Mesenchymal stem cell (in vitro differentiated cells and primary cell): ENCODE data around the gene GSK3B.

Source experiments
- DNase-seq: peaks from one replicate; pipeline ENCODE4 v3.0.0-alpha.2; 2013
- H2AFZ ChIP-seq: one replicate; pipeline ENCODE4 v1.6.1; 2013; ENCODE audit warnings: low read depth, mild to moderate bottlenecking, control low read depth, inconsistent platforms, low read length, moderate library complexity
- H2AK5ac ChIP-seq: 2 replicates; pipeline ENCODE4 v1.6.1; 2013; ENCODE audit warnings: low read length, moderate library complexity, mild to moderate bottlenecking, inconsistent platforms; ENCODE audit not compliant: severe bottlenecking
- H2BK120ac ChIP-seq: one replicate; pipeline ENCODE4 v1.6.1; 2013; ENCODE audit warnings: low read depth, mild to moderate bottlenecking, inconsistent platforms, low read length, moderate library complexity
- H2BK12ac ChIP-seq, 2 experiments: one replicate each; pipeline ENCODE4 v1.6.1; 2013; ENCODE audit warnings: inconsistent platforms in 2 of 2, low read length in 2 of 2, mild to moderate bottlenecking in 2 of 2, moderate library complexity in 2 of 2, control low read depth in 1 of 2
- H2BK15ac ChIP-seq: one replicate; pipeline ENCODE4 v1.6.1; 2013; ENCODE audit warnings: mild to moderate bottlenecking, low read depth, inconsistent platforms; ENCODE audit not compliant: poor library complexity, severe bottlenecking
- H2BK5ac ChIP-seq: 2 replicates; pipeline ENCODE4 v1.6.1; 2013; ENCODE audit warnings: low read depth, mild to moderate bottlenecking, low read length, control low read depth, inconsistent platforms; ENCODE audit not compliant: poor library complexity, severe bottlenecking
- H3K14ac ChIP-seq, 2 experiments: one replicate each; pipeline ENCODE4 v1.6.1; 2013; ENCODE audit warnings: inconsistent platforms in 2 of 2, low read length in 2 of 2, control low read depth in 1 of 2, mild to moderate bottlenecking in 1 of 2, moderate library complexity in 1 of 2
- H3K18ac ChIP-seq, 2 experiments: one replicate each; pipeline ENCODE4 v1.6.1; 2013; ENCODE audit warnings: inconsistent platforms in 2 of 2, low read length in 2 of 2, control low read depth in 1 of 2, low read depth in 1 of 2, mild to moderate bottlenecking in 1 of 2
- H3K23ac ChIP-seq, 2 experiments: one replicate each; pipeline ENCODE4 v1.6.1; 2013; ENCODE audit warnings: inconsistent platforms in 2 of 2, low read length in 2 of 2, mild to moderate bottlenecking in 2 of 2, moderate library complexity in 2 of 2, control low read depth in 1 of 2
- H3K27ac ChIP-seq: 2 replicates; pipeline ENCODE4 v1.5.1; 2013; ENCODE audit warnings: mild to moderate bottlenecking, moderate library complexity, low read length, control low read depth, inconsistent platforms; ENCODE audit not compliant: poor library complexity, severe bottlenecking
- H3K27me3 ChIP-seq, 2 experiments: 2 replicates each; pipeline versions ENCODE4 v1.6.1 to v1.7.0; 2013; ENCODE audit warnings: low read length in 2 of 2, mild to moderate bottlenecking in 2 of 2, moderate library complexity in 2 of 2, control low read depth in 1 of 2, inconsistent platforms in 1 of 2; ENCODE audit not compliant: control insufficient read depth in 1 of 2, insufficient read depth in 1 of 2
- H3K36me3 ChIP-seq, 2 experiments: 2 replicates each; pipeline versions ENCODE4 v1.6.1 to v1.7.0; 2013; ENCODE audit warnings: low read length in 2 of 2, control low read depth in 1 of 2, inconsistent platforms in 1 of 2, low read depth in 1 of 2, mild to moderate bottlenecking in 1 of 2; ENCODE audit not compliant: insufficient read depth in 2 of 2, control insufficient read depth in 1 of 2
- H3K4ac ChIP-seq, 2 experiments: one replicate each; pipeline ENCODE4 v1.6.1; 2013; ENCODE audit warnings: inconsistent platforms in 2 of 2, low read length in 2 of 2, mild to moderate bottlenecking in 2 of 2, moderate library complexity in 2 of 2, control low read depth in 1 of 2, low read depth in 1 of 2
- H3K4me1 ChIP-seq: 2 replicates; pipeline ENCODE4 v1.6.1; 2013; ENCODE audit warnings: low read depth, low read length, control low read depth; ENCODE audit not compliant: control insufficient read depth, insufficient read depth
- H3K4me2 ChIP-seq: 2 replicates; pipeline ENCODE4 v1.6.1; 2013; ENCODE audit warnings: low read length, mild to moderate bottlenecking, inconsistent platforms; ENCODE audit not compliant: poor library complexity, severe bottlenecking
- H3K4me3 ChIP-seq, 2 experiments: 2 replicates each; pipeline versions ENCODE4 v1.5.1 to v1.7.0; 2013; ENCODE audit warnings: low read length in 2 of 2, mild to moderate bottlenecking in 2 of 2, control low read depth in 1 of 2, low read depth in 1 of 2; ENCODE audit not compliant: insufficient read depth in 1 of 2
- H3K79me1 ChIP-seq: replicated peaks from 2 replicates; pipeline ENCODE4 v1.6.1; 2013; ENCODE audit warnings: mild to moderate bottlenecking, control low read depth, low read length, inconsistent platforms; ENCODE audit not compliant: poor library complexity, severe bottlenecking
- H3K9ac ChIP-seq: 2 replicates; pipeline ENCODE4 v1.7.0; 2013; ENCODE audit warnings: mild to moderate bottlenecking, low read length, moderate library complexity
- H3K9me3 ChIP-seq: 2 replicates; pipeline ENCODE4 v1.7.0; 2013; ENCODE audit warnings: mild to moderate bottlenecking, low read length; ENCODE audit not compliant: control insufficient read depth
- H4K8ac ChIP-seq: one replicate; pipeline ENCODE4 v1.6.1; 2013; ENCODE audit warnings: inconsistent platforms, mild to moderate bottlenecking, low read length, moderate library complexity
- H4K91ac ChIP-seq: one replicate; pipeline ENCODE4 v1.6.1; 2013; ENCODE audit warnings: mild to moderate bottlenecking, low read length, inconsistent platforms
- WGBS: methylation state at CpG from one replicate; pipeline ENCODE4 v1.1.7; 2013; ENCODE audit warnings: mixed read lengths; 5-methylcytosine and 5-hydroxymethylcytosine counted together

The GSK3B gene

GRCh38 chr3:120098710-120099109 is 4.5 kb upstream of the GSK3B start:
- H2AFZ ChIP-seq, result no peak overlapping the region
- H2BK12ac ChIP-seq, result no peak overlapping the region
- no peak overlapping the region for H3K23ac ChIP-seq
- H3K9me3 ChIP-seq, result no peaks in the 10 kb centered on the region
- DNase-seq, result no peak
- no peak overlapping the region for H3K4ac ChIP-seq
- H2BK15ac ChIP-seq, result no peak overlapping the region
- no peak overlapping the region for H4K91ac ChIP-seq
- H3K4me1 ChIP-seq, result peaks cover 7% of the 10 kb centered on the region
- no peak overlapping the region for H3K14ac ChIP-seq
- H3K18ac ChIP-seq, result no peak overlapping the region
- no peak overlapping the region for H3K27ac ChIP-seq
- H3K27me3 ChIP-seq, result no peaks in the 10 kb centered on the region
- no peak overlapping the region for H3K9ac ChIP-seq
- peaks cover 2 to 20% of the 10 kb centered on the region in 2 experiments for H3K36me3 ChIP-seq
- H3K4me3 ChIP-seq, result no peak overlapping the region
- no peak overlapping the region for H2BK120ac ChIP-seq
- H3K79me1 ChIP-seq, result peaks cover 17% of the 10 kb centered on the region
- no peak overlapping the region for H2AK5ac ChIP-seq
- H3K4me2 ChIP-seq, result no peak overlapping the region
- H2BK5ac ChIP-seq, result no peak overlapping the region
- H4K8ac ChIP-seq, result no peak overlapping the region

- Histone ChIP-seq H2BK5ac (no peak overlapping the region), H3K14ac (no peak overlapping the region), H3K4me3 (peak overlapping the region in 1 of 2 experiments; percentile 88), H2AK5ac (peak overlapping the region; percentile 2), H3K4ac (peak overlapping the region; percentile 37 to 46), H3K4me1 (peaks cover 4% of the 10 kb centered on the region), H4K8ac (peak overlapping the region; percentile 5), H2BK12ac (peak overlapping the region in 1 of 2 experiments; percentile 54), H2AFZ (no peak overlapping the region), H3K36me3 (peaks cover 2 to 17% of the 10 kb centered on the region in 2 experiments), H3K18ac (peak overlapping the region in 1 of 2 experiments; percentile 80), H3K79me1 (peaks cover 9% of the 10 kb centered on the region), H4K91ac (no peak overlapping the region), H3K9ac (peak overlapping the region; percentile 100), H3K9me3 (no peaks in the 10 kb centered on the region), H3K4me2 (peak overlapping the region; percentile 64), H3K27ac (peak overlapping the region; percentile 97), H2BK120ac (no peak overlapping the region), H2BK15ac (no peak overlapping the region), H3K23ac (no peak overlapping the region), H3K27me3 (no peaks in the 10 kb centered on the region)
- DNase-seq, result no peak
- 10% methylated on average over 1 of the region's 1 CpG for WGBS
Measured at GRCh38 chr3:120095979-120096426, 1.8 kb upstream of the GSK3B start.

- peak overlapping the region; percentile 99 for H4K8ac ChIP-seq
- peak overlapping the region; percentile 77 to 88 for H3K4me3 ChIP-seq
- peak overlapping the region; percentile 97 for H3K27ac ChIP-seq
- peak overlapping the region; percentile 99 to 100 for H3K4ac ChIP-seq
- H3K14ac ChIP-seq, result peak overlapping the region; percentile 46 to 47
- H3K4me1 ChIP-seq, result peaks cover 3% of the 10 kb centered on the region
- H2BK12ac ChIP-seq, result peak overlapping the region in 1 of 2 experiments; percentile 25
- no peaks in the 10 kb centered on the region for H3K27me3 ChIP-seq
- peak overlapping the region; percentile 99 for H4K91ac ChIP-seq
- H3K23ac ChIP-seq, result peak overlapping the region in 1 of 2 experiments; percentile 29
- peak overlapping the region; percentile 99 for H2BK5ac ChIP-seq
- H2AFZ ChIP-seq, result no peak overlapping the region
- no peaks in the 10 kb centered on the region for H3K9me3 ChIP-seq
- H2BK120ac ChIP-seq, result peak overlapping the region; percentile 95
- H2BK15ac ChIP-seq, result peak overlapping the region; percentile 94
- peak; percentile 94 for DNase-seq
- H3K4me2 ChIP-seq, result peak overlapping the region; percentile 69
- peak overlapping the region; percentile 37 for H2AK5ac ChIP-seq
- under 1% methylated on average over 57 of the region's 58 CpGs for WGBS
- H3K18ac ChIP-seq, result peak overlapping the region; percentile 95 to 100
- H3K79me1 ChIP-seq, result peaks cover 9% of the 10 kb centered on the region
- H3K9ac ChIP-seq, result peak overlapping the region; percentile 100
- peaks cover 2 to 17% of the 10 kb centered on the region in 2 experiments for H3K36me3 ChIP-seq
Measured at GRCh38 chr3:120095226-120095978, 1.2 kb upstream of the GSK3B start.

- H2BK12ac ChIP-seq, result no peak overlapping the region
- no peak overlapping the region for H3K14ac ChIP-seq
- no peaks in the 10 kb centered on the region for H3K9me3 ChIP-seq
- no peak overlapping the region for H4K8ac ChIP-seq
- no peak overlapping the region for H4K91ac ChIP-seq
- under 1% methylated on average over 29 of the region's 31 CpGs for WGBS
- H3K4me2 ChIP-seq, result no peak overlapping the region
- H3K36me3 ChIP-seq, result peaks cover 2 to 17% of the 10 kb centered on the region in 2 experiments
- H2AFZ ChIP-seq, result no peak overlapping the region
- H3K4ac ChIP-seq, result peak overlapping the region in 1 of 2 experiments; percentile 100
- no peak overlapping the region for H2AK5ac ChIP-seq
- H3K27me3 ChIP-seq, result no peaks in the 10 kb centered on the region
- H2BK5ac ChIP-seq, result no peak overlapping the region
- no peak overlapping the region for H2BK120ac ChIP-seq
- peak; percentile 100 for DNase-seq
- H3K18ac ChIP-seq, result no peak overlapping the region
- peak overlapping the region; percentile 100 for H3K9ac ChIP-seq
- H3K4me3 ChIP-seq, result peak overlapping the region; percentile 77 to 88
- H3K4me1 ChIP-seq, result peaks cover 3% of the 10 kb centered on the region
- H3K79me1 ChIP-seq, result peaks cover 9% of the 10 kb centered on the region
- no peak overlapping the region for H2BK15ac ChIP-seq
- no peak overlapping the region for H3K23ac ChIP-seq
- peak overlapping the region; percentile 97 for H3K27ac ChIP-seq
Measured at GRCh38 chr3:120094776-120095225, 554 bp upstream of the GSK3B start.
